GM18868 (cell line): ENCODE measurements around the gene SEC61G.

ENCODE experiments used
- ATAC-seq: cut with Tn5 transposase; IDR thresholded peaks from one replicate; pipeline ENCODE4 v1.9.1; 2021; ENCODE audit warnings: mild to moderate bottlenecking, moderate library complexity; ENCODE audit not compliant: unreplicated experiment

SEC61G gene

DNA sequence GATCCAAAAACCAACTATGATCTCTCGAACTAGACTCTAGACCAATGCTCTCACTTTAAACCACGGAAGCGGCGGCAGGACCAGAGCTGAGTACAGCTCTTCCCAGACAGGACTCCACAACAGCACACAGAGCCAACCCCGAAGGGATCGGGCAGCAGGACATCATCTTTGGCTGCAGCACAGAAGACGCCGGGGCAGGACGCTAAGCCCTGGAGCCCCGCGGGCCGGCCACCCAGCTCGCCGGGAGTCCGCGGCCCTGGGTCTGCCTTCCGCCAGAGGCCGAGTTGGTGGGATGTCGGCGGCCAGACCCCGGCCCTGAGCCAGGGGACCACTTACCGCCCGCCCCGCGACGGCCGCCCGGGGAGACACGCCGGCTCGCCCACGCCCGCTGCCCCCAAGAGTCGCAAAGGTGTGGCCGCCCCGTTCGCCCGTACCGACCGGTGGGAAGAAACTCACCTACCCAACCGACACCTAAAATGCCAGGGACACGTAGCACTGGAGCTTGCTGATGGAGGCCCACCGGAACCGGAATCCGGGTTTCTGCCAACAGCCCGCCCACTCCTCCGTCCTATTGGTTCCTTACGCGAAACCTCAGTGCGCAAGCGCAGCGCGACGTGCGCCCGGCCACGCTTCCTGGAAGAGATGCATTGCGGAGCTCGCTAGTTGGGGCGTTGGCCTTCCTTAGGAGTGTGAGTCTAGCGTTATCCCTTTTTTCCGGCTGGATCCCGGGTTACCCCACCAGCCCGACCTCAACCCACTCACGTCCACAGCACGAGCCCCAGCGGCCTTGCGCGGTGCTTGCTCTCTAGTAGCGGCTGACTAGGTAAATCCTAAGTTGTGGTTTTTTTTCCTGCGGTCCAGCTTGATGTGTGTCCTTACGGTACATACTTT is at the start of gene SEC61G:
Gene SEC61G, minus strand, starts transcription at position 510 of the 891 bp plus-strand sequence. CDS start 1,623 bp downstream, outside the sequence.
- peak; percentile 92 for ATAC-seq

DNA sequence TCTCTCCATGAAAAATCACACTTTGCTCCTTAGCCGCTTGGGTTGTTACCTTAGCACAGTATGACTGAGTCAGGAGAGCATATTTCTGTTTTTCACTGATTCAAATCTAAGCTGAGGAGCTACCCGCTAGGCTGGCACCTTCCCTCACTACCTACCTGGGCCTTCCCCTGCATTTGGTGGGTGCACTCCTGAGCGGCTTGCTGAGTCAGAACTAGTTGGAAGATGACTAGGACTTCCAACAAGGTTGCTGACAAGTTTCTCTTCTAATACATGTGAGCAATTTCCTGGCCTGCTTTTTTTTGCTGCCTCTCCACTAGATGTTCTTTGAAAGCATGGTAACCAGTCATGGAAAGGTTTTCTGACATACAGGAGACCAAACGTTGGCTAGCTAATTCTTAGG is 43.8 kb upstream of the SEC61G start:
- ATAC-seq: peak; percentile 99

DNA sequence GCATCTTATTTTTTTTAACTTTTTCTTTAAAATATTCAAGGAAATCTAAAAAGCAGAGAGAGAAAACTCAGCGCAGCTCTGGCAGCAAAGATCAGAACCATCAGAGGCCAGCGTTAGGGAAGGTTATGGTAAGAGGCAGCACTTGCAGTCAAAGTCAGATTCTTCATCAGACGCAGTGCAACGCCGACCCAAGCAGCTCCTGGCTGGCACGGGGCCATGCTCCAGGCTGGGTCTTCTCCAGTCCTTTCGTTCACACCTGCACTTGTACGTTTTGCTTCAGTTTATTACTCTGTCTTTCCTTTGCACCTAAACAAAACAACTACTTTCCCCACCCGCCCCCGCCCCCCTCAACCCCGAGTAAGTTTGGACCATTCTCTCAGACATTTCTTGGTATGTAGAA is 43.1 kb upstream of the SEC61G start:
- no peak for ATAC-seq

DNA sequence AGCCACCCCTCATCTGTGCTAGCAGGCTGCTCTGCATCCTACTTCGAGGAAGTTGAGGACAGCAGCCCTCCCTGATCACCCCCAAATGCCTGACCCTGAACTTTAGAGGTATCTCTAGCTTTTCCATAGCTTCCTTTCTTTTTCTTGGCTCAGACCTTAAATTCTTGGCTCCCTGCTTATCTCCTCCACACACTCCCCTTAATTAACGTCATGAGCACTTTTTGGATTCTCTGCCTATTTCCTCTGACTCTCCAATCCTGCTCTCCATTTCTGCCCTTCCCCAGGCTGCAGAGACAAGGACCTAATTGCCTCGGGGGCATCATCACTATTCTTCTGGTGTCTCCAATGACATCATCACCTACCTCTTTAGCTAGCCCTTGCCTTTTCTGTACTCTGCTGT is 40.8 kb upstream of the SEC61G start:
- ATAC-seq: no peak

DNA sequence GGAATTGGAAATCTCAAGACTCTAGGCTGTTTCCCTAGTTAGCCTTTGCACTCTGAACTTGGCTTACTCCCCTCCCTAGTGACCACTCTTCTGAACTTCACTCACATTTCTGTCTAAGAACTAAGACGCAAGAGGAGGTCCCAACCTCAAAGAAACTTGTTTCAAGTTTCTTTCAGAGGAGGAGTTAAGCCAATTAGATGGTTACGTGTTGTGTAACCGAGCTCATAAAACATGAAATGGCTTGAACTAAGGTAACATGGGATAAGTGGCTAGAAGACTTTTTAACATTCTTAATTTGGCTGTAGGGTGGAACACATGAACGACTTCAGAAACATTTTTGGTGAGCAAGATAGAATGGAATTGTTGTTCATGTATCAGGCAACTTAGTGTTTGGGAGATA is 39.5 kb upstream of the SEC61G start:
- no peak for ATAC-seq

DNA sequence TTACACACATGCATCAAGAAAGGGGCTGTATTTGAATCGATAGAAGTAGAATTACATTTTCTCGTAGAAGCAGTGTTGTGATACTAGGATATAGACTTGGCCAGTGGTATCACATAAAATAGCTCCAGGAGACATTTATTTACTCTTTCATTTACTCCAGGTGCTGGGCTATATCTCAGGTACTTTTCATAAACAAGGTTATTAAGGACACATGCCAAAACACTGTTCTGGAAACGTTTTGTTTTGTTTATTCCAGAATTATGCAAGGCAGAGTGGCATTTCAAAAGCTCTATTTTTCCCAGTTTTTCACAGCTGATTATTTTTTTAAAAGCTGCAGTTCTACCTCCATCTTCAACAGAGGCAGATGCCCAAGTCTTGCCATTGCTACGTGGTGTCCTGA is 37.8 kb upstream of the SEC61G start:
- no peak for ATAC-seq

DNA sequence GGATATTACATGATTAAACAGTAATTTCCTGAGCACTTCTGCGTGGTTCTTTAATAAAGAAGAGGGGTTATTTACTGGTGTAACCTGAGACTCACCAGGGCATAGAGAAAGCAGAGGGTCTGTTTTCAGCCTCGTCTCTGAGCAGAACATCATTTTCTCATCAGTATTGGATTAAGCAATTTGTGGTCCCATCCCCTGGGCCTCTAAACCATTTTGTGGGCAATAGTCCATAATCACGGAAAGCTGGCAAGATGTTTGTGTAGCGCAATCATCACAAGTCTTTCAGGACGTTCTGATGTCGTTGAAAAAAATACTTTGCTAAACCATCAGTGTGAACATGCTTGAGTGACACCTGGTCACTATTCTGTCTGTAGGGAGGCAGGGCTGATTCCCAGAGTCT is 37.1 kb upstream of the SEC61G start:
- no peak for ATAC-seq

DNA sequence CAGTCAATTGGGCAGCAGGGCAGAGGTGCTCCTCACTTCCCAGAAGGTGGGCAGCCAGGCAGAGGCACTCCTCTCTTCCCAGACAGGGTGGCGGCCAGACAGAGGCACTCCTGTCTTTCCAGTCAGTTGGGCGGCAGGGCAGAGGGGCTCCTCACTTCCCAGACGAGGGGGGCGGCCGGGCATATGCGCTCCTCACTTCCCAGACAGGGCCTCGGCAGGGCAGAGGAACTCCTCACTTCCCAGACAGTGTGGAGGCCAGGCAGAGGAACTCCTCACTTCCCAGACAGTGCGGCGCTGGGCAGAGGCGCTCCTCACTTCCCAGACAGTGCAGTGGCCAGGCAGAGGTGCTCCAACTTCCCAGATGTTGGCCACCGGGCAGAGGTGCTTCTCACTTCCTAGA is 33.4 kb upstream of the SEC61G start:
- ATAC-seq: no peak

DNA sequence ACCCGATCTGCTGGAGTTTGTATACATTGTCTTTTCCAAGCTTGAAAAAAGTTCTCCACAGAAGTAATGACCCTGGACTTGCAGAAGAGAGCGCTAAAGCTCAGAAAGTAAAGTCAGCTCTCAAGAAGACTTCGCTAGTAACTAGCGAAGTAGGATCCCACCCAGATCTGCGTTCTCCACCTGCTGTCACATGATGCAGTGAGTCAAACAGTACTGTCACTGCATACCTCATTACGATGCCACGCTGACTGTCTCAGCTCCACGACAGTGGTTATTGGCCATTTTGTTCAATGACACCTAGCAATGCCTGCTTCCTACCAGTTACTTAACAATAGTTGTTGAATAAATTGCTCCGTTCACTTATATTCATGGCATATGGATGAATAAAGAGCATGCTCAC is 29.7 kb upstream of the SEC61G start:
- peak; percentile 100 for ATAC-seq

DNA sequence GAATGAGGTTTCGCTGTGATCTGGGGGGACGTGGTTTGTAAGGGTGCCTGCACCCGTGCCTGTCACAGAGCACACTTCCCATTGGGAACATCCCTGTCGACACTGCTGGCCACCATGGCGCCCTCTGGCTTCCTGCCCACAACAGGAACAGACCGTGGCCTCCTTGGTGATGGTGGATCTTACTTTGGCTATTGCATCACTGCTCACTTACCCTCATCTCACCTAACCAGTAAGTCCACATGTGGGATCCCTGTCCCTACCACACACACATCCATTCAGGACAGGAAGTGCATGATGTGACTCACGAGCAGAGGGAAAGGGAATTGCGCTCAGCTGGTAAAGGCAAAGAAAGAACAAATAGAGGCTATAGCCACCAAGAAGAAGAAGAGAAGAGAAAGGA is 26.2 kb upstream of the SEC61G start:
- no peak for ATAC-seq

DNA sequence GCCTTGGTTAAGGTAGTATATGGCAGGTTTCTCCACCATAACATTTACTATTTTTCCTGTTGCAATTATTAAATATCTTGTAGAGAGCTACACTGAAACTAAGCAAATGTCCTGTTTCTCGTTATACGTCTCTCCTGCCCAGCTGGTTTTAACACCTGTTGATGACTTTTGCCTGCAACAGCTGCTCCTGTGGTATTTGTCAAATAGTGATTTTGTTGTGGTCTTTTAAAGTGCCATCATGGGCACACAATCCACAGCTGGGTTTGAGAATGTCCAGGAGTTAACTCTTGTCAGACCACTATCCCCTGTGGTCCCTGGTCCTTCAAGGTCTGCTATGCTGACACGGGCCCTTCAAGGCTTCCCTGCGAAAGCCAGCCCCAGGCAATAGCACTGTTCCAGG is 24.9 kb upstream of the SEC61G start:
- ATAC-seq: no peak

DNA sequence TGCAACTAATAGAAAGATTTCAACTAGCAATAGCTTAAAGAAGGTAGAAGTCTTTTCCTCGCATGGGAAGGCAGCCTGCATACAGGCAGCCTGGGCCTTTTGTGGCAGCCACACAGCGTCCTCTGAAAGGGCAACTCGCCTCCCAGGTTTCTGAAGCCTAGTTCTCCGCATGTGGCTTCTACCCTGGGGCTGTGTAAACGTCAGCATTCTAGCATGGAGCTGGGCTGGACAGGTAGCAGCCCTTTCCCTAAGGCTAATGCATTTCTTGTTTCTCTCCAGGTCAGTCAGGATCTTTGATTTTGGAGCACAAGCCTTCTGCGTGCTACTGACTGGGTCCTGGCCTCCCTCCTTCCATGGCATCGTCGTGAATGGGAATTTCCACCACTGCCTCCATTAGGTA is 23.8 kb upstream of the SEC61G start:
- ATAC-seq: no peak

DNA sequence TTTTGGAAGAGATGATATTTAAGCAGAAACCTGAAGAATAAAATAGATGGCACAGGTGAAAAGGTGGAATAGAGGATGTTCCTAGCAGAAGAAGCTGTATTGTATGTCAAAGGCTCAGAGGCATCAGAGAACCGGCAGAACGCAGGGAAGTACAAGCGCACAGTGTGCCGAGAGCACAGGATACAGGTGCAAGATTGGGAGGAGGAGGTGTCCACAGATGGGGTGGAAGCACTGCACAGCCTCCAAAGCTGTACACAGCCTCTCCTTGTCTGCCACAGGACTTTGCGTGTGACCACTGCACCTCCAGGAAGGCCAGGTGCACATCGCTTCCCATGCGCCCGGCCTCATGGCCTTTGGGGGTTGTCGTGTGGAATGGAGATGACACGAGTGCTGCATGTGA is 23.3 kb upstream of the SEC61G start:
- no peak for ATAC-seq

DNA sequence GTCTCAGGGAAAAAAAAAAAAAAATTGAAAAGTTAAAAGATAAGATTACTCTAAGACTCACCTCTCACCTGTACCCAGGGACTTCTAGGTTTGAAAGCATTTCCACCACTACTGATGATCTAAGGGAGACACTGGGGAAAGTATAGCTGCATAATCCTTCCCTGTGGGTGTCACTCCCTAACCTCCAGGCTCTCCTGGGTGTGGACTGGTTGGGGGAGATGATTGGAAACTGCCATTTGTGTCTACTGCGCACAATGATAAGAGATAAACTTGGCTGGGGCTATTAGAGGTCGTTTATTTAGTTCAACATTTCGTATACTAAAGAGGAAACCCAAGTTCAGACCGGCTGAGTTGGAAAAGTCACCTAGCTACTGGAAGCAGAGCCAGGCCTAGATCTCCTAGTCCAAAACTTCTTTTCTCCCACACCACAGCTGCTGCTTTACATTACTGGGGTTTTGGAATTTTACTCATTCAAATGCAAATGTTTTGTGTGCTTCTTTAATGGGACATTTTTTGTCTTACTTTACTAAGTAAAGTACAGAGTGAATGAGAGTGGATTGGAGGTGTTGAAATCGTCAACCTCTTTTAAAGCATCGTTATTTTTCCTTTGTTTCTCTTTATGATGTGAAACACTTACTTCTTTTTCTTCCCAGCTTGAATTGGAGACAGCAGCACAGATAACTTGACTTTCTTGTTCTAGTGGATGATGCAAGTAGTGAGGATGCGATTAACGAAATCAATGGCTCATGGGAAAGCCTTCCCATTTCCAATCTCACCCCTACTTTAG is 22.3 kb upstream of the SEC61G start:
- no peak for ATAC-seq

DNA sequence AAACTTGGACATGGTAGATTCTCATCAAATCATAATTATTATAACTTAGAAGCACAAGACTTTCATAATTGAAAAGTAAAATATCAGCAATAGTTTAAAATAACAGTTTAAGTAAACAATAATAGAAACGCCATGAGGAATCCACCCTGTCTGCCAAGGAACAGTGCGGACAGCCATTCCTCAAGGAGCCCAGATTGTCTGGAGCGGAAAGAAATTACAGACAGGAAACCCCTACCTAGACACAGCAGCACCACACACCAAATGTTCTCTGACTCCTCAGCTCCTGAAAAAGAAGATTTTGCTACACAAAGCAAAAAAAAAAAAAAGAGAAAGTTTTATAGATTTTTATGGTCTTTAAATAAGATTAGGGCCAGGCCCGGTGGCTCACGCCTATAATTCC is 21.5 kb upstream of the SEC61G start:
- no peak for ATAC-seq

DNA sequence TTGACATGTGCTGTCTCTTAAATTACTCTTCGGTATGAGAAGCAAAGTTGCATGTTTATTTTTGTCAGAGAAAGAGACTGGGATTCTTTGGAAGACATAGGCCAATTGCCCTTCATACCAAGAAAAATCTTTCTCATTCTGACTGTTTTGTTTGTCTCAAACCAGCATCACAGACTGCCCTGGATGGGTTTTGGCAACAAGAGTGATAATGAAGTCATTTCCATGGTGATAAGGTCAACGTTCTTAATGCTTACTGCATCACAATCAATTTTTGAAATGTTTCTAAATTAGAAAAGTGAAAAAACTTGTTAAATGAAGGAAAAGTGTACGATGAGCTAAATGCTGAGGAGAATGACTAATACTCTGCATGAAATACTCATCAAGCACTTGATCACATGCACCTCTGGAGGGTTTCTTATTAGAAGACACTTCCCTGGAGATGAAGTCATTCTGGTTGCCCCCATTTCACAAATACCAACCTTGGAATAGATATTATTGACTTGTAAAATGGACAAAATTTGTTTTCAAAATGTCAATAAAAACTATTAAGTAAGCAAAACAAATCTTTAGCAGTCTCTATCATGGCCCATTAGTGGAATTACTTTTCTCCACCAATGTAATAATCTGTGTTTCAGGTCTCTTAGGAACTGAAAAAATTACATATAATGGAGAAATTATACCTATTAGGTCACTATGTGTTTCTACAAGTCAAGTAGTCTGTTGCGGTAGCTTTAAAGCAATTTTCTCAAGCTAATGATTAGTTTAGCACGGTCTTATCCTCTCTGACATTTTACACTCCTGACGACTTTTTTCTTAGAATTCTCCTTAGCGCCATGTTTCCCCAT is 19.9 kb upstream of the SEC61G start:
- ATAC-seq: no peak

DNA sequence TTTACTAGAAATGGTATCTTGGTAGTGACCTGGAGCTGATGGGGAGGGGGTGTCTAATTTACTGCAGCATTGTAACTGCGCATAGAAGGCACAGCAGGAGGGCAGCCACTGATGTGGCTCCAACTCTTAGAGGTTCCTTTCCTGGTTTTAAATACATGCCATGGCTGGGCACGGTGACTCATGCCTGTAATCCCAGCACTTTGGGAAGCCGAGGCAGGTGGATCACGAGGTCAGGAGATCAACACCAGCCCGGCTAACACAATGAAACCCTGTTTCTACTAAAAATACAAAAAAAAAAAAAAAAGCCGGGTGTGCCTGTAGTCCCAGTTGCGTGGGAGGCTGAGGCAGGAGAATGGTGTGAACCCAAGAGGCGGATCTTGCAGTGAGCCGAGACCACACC is 19.2 kb upstream of the SEC61G start:
- no peak for ATAC-seq

DNA sequence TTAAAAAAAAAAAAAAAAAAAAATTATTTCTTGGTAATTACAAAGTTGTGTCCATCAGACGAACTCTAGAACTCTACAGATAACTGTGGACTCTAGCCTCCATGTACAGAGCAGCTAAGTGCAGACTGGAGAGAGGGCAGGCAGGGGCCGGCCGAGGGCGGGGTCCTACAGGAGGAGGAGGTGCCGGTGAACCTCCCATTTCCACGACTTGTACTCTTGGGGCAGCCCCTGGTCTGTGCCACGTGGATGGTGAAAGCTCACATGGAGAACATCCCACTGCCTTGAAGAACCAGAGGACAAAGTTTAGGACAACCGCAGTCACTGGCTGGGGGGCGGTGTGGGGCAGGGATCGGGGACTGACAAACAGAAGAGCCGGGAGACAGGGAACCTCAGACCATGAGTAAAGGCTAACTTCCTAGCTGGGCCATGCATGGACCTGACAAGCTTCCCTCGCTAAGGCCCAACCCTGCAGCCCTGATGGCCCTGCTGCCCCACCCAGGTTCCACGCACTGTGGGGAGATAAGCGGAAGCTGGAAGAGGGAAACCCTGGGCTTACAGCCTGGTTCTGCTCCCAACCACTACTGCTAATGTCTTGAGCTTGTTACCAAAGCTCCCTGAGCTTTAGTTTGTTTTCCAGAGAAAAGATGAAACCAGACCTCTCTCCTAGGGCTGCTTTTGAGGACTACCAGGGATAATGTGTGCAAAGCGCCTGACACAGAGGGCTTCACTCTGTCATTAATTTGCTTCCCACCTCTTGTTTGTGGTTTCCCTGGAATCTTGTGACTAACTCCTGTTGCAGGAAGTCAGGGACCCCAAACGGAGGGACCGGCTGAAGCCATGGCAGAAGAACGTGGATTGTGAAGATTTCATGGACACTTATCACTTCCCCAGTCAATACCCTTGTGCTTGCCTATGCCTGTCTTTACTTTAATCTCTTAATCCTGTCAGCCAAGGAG is 16.1 kb upstream of the SEC61G start:
- no peak for ATAC-seq

DNA sequence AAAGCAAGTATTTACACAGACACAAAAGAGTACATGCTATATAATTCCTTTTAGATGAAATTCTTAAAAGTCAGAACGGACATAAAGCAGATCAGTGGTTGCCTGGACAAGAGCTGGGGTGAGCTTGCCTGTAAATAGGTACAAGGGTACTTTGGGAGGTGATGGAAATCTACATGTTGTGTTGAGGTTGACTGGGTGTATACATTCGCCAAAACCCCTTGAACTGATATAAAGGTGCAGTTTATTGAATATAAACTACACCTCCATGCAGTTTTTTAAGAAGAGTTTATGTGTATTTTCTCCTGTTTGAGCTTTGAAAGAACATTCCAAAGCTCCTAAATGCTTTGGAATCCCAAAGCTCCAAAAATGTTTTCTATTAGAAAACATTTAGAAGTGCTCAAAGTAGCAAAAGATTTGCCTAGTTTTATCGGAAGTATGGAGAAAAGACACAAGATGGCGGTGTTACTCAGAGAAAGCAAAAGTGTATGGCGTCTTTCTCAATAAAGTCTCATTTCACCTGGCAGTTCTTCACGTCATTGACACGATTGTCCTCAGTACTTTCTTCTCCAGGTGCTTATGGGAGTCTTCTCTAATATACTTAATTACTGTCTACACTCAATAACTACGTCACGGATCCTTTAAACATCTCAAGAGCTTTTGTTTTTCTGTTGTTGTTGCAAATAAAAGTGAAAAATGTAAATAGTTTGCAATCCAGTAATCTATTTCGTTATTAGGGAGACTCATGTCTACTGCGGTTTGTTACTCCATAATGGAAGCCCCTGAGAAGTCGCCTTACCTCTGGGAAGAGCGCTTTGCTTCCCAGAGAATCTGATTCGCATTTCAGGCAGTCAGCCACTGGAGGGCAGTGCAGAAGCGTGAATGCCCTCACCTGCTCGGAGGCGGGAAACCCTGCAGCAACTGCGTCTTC is 14.7 kb upstream of the SEC61G start:
- ATAC-seq: peak; percentile 88
